Measurements from ENCODE around the gene SNX22. TPM values are rescaled to one million over a fixed set of nuclear protein-coding genes. Genes with fewer than 3 reads are reported as not detected.

Gene SNX22
- polyA plus RNA-seq, 12 donors: 0.45 to 10.3 (median 0.77) TPM; not detected in 1

DNA sequence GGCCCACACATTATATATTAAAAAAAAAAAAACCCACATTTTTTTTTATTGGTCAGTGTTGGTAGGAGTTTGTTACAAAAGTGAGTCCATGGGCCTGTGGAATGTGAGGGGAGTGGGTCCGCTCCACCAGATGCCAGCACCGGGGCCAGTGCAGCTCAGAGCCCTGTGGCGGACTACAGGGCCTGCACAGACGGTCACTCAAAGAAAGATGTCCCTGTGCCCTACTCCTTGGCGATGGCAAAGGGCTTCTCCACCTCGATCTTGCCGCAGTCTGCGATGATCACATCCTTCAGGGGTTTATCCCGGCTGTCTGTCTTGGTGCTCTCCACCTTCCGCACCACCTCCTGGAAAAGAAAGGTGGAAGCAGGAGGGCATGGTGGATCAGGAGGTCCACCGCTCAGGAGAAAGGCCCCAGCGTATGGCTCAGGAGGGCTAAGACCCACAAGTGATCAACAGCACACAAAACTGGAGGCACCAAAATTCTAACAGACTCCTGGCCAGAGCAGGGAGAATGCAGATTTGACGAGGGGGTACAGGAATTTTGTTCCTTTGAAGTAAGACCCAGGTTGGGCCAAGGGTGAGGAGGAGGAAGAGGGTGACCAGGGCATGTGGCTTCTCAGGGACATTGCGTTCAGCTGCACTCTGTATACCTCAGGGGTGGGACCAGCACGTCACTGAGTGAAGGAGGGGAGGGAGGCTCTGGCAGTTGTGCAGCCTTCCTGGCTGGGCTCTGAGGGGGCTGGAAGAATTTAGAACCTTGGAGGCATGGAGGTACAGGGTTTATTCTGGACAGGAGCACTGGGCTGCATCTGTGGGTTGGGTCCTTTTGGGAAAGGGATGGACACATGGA lies 4.5 kb downstream of the SNX22 start:
- DNase-seq: no peak

GRCh38 chr15:64156652-64157331 lies 5.3 kb downstream of the SNX22 start:
- no peak for DNase-seq

DNA sequence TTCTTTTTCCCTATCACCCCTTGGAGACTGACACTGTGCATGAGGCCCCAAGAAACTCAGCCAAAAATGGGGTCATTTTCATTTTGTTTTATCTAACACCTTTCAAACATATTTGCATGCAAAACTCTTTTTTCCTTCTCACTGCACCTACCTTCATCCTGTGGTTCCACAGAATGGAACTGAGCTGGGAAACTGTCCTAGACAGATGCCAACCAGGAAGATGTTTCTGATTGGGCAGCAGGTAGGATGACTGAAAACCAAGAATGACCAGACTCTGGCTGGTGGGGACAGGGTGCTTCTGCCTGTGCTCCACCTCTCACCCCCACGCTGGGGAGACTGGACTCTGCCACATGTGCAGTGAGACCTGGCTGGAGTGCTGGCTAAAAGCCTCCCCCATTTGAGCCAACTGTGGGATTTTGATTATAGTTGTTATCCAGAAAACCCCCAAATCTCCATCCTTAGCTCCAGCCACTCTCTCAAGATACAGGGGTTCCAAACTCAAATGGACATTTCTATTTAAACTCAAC lies 6.1 kb downstream of the SNX22 start:
- DNase-seq: no peak

DNA sequence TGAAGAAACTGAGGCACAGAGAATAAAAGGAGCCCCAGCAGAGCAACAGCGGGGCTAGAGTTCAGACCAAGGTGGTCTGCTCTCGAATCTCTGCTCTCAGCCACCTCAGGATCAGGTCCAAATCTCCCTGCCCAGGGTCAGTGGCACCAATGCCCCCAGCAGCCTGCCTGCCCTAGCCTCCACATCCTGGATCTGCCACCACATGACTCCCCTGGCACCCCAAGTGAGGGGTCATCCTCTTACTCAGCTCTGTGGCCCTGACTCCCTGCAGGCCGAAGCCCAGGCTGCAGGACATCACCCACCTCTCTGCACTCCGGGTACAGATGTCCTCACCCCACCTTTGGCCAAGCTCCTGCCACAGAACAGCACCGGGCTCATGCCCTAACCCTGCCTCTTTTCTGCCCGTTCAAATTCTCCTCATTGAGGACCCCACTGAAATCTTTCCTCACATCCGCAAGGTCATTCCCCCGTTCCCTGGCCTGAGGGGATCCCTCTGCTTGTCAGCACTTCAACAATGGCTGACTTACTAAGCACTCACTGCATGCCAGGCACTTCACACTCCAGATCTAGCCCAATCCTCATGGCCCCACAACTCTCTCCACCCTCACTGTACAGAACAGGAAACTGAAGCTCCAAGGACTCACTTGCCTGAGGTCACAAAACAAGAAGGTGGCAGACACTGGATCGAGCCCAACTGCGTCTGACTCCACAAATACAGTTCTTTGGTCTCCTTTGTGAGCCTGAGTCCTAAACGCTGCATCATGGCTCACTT lies 7.0 kb downstream of the SNX22 start:
- DNase-seq: no peak

DNA sequence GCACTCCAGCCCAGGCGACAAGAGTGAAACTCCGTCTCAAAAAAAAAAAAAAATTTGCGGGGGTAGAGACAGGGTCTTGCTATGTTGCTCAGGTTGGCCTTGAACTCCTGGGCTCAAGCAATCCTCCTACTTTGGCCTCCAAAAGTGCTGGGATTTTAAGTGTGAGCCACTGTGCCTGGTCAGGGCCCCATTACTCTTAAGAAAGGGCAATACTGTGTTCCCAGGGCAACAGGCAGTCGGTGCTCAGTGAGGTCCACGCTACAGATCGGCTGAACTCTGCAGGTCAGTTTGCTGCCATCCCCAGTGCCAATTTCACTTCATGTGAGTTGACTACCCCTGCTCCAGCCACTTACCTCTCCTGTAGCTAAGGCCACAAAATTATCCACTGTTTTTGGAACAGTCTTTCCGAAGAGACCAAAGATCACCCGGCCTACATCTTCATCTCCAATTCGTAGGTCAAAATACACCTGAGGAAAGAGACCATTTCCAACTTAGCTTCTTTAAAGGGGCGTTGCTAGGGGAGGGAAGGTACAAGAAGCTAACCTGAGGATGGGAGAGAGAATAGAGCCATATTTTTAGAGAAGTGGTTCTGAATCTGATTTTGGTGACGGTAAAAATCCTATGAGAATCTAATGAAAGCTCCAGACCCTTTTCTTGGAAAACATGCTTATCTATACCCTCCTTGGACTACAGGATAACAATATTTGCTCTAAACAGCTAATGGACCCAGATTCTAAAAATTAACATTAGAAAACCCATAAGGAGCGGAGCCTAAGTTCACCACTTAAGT lies 10.4 kb downstream of the SNX22 start:
- no peak for DNase-seq

DNA sequence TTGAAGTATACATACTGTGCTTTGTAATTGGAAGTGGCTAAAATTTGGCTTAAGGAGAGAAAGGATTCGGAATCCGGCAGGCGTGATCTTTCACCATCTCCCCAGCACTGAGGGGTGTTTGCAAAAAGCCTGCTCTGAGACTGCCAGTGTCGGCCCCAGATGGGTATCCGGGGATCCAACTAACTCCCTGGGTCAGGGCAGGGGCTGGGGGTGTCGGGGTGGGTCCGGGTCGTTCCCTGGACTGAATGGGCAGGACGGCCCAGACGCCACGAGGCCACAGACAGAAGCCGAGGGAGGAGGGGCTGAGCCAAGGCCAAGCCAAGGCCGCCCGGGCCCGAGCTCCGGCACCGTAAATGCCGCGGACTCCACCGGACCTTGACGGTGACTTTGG lies 10.9 kb downstream of the SNX22 start:
- no peak for DNase-seq

- DNase-seq: peak; percentile 98
Observed at GRCh38 chr15:64162869-64163658, 11.5 kb downstream of the SNX22 start, which contains the start of gene PPIB. PPIB (minus strand) TSS chr15:64163022; CDS start chr15:64162986, 36 bp downstream.

- DNase-seq: no peak
Observed at GRCh38 chr15:64163659-64164362, 12.3 kb downstream of the SNX22 start.

- no peak for DNase-seq
Observed at GRCh38 chr15:64164436-64164835, 12.9 kb downstream of the SNX22 start.

GRCh38 chr15:64166102-64166890 lies 14.8 kb downstream of the SNX22 start:
- DNase-seq: no peak

- DNase-seq: no peak
Observed at GRCh38 chr15:64180235-64180824, 28.8 kb downstream of the SNX22 start.

- DNase-seq: no peak
Observed at GRCh38 chr15:64182859-64183370, 31.4 kb downstream of the SNX22 start.

DNA sequence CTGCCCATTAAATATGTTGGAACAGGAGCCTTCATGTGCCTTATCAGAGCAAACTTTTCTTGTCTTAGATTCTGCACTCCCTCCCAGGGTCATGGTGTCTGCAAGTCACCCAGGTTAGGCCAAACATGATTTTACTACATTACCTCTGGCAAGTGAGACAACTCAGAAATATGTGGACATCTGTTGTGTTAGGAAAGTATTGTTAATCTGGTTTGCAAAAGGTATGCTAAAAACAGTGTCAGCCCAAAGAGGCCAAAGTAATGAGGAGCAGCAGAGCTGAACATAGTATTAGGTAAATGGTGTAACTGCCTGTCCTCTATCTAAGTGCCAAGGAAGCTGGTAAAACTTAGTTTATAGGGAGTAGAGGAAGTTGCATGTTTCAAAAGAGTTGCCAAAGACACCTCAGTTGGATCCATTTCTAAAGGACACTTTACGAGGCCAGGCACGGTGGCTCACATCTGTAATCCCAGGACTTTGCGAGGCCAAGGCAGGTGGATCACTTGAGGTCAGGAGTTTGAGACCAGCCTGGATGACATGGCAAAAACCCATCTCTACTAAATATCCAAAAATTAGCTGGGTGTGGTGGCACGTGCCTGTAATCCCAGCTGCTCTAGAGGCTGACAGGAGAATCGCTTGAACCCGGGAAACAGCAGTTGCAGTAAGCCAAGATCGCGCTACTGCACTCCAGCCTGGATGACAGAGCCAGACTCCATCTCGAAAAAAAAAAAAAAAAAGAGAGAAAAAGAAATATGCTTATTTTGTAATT lies 33.8 kb downstream of the SNX22 start:
- no peak for DNase-seq

DNA sequence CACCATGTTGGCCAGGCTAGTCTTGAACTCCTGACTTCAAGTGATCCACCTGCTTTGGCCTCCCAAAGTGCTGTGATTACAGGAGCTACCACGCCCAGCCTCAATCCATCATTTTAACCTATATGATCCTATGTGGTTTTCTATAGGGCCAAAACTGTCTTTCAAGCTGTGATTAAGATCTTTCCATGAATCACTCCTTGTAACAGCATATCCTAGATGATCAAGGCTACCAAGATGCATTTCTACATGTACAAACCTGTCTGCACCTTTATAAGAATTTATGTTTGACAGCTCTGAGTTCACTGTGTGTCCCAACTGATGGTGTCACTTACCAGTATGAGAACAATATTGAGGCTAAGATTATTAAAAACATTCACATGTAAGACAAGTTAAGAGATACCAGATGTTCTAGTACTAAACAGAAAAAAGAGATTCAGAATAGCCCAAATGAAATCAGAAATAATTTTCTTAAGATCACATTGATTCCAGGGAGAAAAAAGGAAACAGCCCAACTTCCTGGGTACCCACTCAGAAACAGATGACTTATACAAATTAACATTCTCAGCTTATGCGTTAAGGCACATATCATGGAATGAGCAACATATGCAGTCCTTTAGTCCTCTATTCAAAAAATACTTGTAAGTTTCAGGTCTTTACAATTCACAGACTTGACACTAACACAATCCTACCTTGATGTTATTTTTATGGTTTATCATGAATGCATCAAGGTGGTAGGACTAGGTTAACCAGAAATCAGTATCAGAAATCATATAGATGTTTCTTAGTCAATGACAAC lies 36.1 kb downstream of the SNX22 start:
- no peak for DNase-seq

DNA sequence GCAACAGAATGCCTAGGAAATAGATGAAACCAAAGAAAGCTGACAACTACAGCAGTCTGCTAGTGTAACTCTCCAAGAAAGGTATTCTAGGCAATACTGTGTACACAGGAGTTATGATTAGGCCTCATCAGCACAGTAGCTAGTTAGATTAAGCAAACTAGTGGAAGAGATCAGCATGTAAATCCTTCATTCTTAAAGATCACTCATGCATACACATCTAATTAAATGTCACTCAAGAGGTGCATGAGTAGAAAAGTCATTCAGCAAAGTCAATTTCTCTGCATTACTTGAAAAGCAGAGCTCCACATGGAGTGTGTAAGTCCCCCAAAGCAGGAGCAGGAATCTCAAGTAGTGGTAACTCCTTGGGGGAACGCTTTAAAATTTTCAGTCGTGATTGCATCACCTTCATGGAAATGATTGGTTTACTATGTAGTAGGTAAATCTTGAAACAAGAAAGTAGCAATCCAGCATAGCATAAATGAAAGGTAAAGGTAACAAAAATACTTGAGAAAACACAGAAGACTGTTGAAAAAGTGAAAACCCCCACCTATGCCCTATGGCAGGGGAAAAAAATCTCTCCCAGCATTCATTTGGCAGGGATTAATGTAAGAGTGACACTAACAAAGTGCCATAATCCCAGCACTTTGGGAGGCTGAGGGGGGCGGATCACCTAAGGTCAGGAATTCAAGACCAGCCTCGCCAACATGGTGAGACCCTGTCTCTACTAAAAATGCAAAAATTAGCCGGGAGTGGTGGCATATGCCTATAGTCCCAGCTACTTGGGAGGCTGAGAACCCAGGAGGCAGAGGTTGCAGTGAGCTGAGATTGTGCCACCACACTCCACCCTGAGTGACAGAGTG lies 40.7 kb downstream of the SNX22 start:
- no peak for DNase-seq

- DNase-seq: no peak
Observed at GRCh38 chr15:64193971-64194370, 42.4 kb downstream of the SNX22 start.
